HG02763 (cell line): ENCODE measurements around the gene ZPR1.

ENCODE experiments used
- ATAC-seq: cut with Tn5 transposase; IDR thresholded peaks from one replicate; pipeline ENCODE4 v1.9.1; 2021; ENCODE audit warnings: mild to moderate bottlenecking, moderate library complexity; ENCODE audit not compliant: unreplicated experiment

The ZPR1 gene

GRCh38 chr11:116792869-116793771 is 5.3 kb upstream of the ZPR1 start:
- ATAC-seq: no peak

DNA sequence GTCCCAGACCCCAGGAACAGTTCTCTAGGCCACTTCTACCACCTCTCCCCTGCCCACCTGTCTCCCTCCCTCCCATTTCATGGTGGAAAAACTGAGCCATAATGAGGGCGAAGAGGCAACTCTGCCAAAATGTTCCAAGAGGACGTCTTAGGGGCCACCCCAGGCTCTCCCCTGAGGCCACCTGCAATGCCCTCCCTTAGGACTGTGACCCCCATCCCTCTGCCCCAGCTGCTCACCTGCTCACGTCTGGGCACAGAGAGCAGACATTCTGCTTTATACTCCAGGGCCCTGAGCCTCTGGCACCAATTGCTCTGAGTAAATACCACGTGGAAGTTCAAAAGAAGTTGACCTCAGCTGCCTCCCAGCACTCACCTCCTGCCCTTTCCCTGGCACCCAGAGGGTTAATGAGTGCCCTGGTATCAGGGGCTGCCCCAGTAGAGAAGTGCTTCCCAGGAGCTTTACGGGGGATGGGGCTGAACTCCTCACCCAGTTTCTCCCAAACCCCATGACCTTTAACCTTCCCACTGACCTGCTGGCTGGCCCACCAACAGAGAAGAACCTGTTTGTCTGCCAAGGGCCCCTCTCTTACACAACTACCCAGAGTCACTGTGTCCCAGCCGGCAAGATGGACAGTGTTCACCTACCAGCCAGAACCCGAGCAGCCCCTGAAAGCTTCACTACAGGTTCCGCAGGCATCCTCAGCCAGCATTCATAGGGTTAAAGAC is 4.5 kb upstream of the ZPR1 start:
- no peak for ATAC-seq

GRCh38 chr11:116791813-116792143 is 4.0 kb upstream of the ZPR1 start, which contains the start of gene APOA5:
TSS of gene APOA5 (minus strand) at chr11:116791879. CDS start at chr11:116791860, 19 bp downstream.
- no peak for ATAC-seq

DNA sequence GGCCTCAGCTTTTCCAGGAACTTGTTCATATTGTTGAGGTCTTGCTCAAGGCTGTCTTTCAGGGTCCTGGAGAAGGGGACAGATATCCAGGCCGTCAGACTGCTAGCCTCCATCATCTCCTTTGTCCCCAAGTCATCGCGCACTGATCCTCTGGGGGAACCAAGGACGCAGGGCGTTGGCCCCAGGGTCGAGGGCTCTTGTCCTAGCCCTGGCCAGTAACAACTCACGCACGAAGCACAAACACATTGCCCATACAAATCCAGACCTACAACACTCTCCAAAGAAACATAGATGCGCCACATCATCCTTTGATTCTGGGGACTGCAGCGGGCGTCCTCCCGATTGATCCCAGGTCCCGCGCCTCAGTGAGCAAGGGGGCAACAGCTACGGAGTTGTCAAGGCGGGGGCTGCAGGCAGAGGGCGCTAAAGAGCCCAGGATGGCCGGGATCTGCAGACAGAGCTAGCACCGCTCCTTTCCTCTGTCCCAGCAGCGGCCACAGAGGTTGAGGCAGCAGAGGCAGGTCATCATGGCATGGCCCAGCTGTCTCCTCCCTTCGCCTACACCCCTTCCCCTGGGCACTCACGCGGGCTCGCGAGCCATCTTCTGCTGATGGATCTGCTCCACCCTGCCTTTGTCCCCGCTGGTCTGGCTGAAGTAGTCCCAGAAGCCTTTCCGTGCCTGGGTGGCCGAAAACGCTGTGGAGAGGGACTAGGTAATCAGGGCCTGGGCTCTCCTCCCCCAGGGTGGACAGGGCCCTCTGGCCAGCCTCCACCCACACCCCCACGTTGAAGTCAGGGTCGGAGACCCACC is 3.4 kb upstream of the ZPR1 start:
- ATAC-seq: no peak

DNA sequence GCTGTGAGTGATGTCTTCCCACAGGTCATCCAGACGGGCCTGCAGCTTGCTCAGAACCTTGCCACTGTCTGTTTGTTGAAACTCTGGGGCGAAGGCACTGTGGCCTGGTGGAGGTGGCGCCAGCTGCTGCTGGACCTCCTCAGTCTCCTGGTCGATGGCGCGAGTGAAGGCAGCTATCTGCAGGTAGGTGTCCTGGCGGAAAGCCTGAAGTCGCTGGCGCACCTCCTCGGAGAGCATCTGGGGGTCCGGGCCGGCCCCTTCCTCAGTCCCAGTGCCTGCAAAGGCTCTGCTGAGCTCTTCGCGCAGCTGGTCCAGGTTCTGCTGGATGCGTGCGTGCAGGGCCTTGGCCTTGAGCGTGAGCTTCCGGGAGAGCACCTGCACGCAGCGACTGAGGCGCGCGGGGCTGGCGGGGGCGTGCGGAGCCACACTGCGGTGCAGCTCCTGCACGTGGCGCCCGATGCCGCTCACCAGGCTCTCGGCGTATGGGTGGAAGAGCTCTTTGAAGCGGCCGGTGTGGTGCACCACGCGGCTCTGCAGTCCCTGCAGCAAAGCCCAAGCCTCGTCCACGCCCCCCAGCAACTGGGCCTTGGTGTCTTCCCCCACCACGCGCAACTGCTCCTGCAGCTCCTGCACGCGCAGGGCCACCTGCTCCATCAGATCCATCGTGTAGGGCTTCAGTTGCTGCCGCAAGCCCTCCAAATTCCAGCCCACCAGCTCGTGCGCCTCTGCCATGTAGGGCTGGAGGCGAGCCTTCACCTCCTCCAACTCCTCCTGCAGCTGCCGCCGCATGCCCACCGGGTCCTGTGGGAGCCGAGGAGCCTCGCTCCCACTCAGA is 2.6 kb upstream of the ZPR1 start:
- no peak for ATAC-seq

- ATAC-seq: no peak
These were observed 1.2 kb upstream of the ZPR1 start for GRCh38 chr11:116788975-116789374.

- no peak for ATAC-seq
These were observed 711 bp upstream of the ZPR1 start for GRCh38 chr11:116788534-116788933.

- ATAC-seq: no peak
These were observed 412 bp downstream of the ZPR1 start for GRCh38 chr11:116787436-116787785.

GRCh38 chr11:116786966-116787365 is 857 bp downstream of the ZPR1 start:
- no peak for ATAC-seq

- no peak for ATAC-seq
These were observed 1.5 kb downstream of the ZPR1 start for GRCh38 chr11:116786326-116786725.

DNA sequence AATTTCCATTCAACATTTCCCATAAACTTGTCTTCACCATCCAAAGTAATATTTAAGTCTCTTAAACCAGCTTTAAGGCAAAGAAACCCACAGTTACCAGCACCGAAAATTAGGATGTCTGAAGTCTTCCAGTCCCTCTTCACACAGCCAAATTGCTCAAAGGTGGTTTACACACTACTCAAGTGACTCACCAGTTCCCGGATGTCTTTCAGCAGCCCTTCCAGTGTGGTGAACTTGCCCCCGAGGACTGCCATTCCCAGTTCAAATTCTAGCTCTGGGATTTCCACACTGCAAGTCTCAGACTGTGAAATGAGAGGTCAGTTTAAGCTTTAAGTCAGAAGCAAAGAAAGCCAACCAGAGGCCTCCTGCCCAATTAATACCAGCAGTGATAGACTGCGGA is 5.1 kb downstream of the ZPR1 start:
- no peak for ATAC-seq

DNA sequence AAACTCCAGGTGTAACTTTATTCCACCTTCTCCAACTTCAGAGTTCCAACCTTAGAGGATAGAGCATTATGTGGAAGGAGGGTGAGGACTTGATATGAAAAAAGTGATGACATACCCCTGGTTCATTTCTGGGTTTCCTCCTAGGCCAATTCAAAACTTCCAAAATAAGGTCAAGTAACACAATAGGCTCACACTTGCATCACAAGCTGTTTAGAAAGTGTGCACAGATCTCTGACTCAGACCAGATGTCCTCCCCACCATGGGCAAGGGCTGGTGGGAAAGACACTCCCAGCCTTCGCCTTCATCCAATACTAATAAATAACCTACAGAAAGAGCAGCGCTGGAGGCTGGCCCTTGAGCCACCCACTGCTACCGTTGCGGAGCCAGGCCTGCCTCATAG is 9.3 kb downstream of the ZPR1 start:
- no peak for ATAC-seq

GRCh38 chr11:116777056-116777455 is 10.8 kb downstream of the ZPR1 start:
- no peak for ATAC-seq

DNA sequence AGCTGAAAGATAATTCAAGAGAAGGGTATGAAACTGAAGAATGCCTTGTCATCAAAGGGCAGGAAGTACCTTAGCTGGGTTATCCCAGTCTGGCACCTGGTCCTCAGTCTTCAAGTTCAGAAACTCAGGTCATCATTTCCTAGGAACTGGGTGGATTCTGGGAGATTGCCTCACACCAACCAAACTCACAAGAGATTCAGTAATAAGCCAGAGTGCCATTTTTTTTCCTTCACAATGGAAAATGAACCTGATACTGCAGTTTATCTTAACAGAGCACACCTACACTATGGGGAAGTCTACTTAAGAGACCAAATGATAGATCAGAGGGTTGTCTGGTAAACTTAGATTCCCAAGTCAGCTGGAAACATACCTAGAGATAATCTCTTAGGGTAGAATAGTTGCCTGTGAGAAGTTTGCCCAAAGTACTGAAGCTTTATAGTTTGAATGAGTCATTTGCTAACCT is 11.3 kb downstream of the ZPR1 start:
- no peak for ATAC-seq

- ATAC-seq: no peak
These were observed 11.8 kb downstream of the ZPR1 start for GRCh38 chr11:116775975-116776374.

DNA sequence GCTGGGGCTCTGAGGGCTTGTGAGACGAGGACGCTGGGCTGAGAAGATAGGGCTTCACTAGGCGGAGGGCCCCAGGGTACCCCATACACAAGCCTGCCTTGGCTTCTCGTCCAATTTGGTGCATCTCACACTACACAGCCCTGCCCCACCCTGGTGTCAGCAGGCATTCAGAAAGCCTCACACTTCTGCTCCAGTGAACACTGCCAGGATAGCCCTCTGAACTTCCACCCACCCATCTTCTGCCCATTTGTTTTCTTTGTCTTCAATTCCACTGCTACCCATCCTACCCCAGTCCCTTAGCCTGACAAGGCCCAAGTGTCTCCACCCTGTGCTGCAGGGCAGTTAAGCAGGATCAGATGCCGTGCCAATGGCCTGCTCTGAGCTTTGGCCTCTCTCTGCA is 13.2 kb downstream of the ZPR1 start:
- no peak for ATAC-seq

GRCh38 chr11:116773203-116774097 is 14.4 kb downstream of the ZPR1 start:
- peak; percentile 27 for ATAC-seq

DNA sequence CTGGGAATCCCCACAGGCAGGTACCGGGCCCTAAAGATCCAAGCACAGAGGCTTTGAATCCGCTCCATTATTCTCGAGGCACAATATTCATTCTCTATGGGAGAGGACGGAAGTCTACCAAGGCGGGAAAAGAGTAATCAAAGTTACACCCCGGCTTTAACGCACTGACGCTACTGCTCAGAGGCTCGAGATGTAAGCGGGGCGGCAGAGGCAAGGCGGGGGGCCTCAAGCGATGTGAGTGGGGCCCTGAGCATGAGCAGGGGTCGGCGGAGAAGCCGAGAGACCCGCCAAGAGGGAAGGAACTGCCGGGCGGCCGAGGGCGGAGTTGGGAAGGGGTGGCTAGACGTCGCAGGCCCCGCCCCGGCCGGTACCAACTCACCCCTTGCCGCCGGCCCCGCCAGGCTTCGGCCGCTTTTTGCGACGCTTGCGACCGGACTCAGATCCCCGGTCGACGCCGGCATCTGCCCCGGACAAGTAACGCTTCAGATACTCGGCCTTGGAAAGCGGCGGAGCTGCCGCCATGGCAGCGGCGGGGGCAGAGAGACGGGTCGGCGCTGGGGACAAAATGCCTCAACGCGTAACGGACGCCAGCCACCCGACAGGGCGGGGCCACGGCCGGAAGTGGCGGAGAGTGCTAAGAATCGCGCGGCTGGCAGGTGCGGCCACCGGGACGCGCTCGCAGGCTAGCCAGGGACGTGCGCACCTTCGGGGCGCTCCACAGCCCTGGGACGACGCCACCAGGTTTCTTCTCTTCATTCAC is 15.2 kb downstream of the ZPR1 start, which contains the start of gene BUD13:
Gene BUD13 (minus strand): TSS at position 545 of the 760 bp plus-strand sequence. CDS start 23 bp downstream, at position 522.
- peak; percentile 88 for ATAC-seq

- no peak for ATAC-seq
These were observed 15.9 kb downstream of the ZPR1 start for GRCh38 chr11:116771935-116772334.
